IPS-15b (cell line): ENCODE data around the gene FGD5.

Experiments used
- H3K27me3 ChIP-seq: one replicate; pipeline ENCODE4 v1.6.1; 2013; ENCODE audit warnings: low read length; ENCODE audit not compliant: control insufficient read depth, insufficient read depth
- H3K36me3 ChIP-seq: one replicate; pipeline ENCODE4 v1.6.1; 2013; ENCODE audit warnings: low read length; ENCODE audit not compliant: control insufficient read depth, insufficient read depth
- H3K4me1 ChIP-seq: one replicate; pipeline ENCODE4 v1.6.1; 2013; ENCODE audit warnings: mild to moderate bottlenecking, low read length; ENCODE audit not compliant: control insufficient read depth, insufficient read depth
- H3K4me3 ChIP-seq: one replicate; pipeline ENCODE4 v1.5.1; 2013; ENCODE audit warnings: low read depth, low read length
- H3K9ac ChIP-seq: one replicate; pipeline ENCODE4 v1.6.1; 2013; ENCODE audit warnings: low read depth, mild to moderate bottlenecking, low read length
- H3K9me3 ChIP-seq: one replicate; pipeline ENCODE4 v1.6.1; 2013; ENCODE audit warnings: mild to moderate bottlenecking, low read length; ENCODE audit not compliant: control insufficient read depth, insufficient read depth

Gene FGD5

DNA sequence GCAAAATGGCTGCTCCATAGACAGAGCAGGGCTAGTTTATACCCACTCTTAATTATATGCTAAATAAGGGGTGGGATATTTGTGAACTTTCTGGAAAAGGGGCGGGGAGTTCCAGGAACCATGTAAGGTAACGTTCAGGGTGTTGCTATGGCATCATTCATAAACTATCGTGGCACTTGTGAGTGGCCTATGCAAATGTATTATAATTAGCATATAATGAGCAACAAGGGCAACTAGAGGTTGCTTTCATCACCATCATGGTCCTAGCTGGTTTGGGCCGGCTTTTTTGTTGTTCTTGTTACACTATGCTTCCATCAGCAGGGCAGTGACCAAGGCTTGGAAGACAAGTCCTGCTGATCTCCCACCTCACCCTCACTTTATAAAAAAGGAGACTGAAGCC lies 43.2 kb upstream of the FGD5 start:
- Histone ChIP-seq H3K27me3 (no peaks in the 10 kb centered on the region), H3K4me3 (no peak overlapping the region), H3K9me3 (no peaks in the 10 kb centered on the region), H3K9ac (no peak overlapping the region), H3K4me1 (peaks cover 15% of the 10 kb centered on the region), H3K36me3 (no peaks in the 10 kb centered on the region)

GRCh38 chr3:14779069-14779685 lies 39.6 kb upstream of the FGD5 start:
- no peak overlapping the region for H3K4me3 ChIP-seq
- no peak overlapping the region for H3K9ac ChIP-seq
- peaks cover 4% of the 10 kb centered on the region for H3K4me1 ChIP-seq
- H3K27me3 ChIP-seq: no peaks in the 10 kb centered on the region
- no peaks in the 10 kb centered on the region for H3K36me3 ChIP-seq
- H3K9me3 ChIP-seq: no peaks in the 10 kb centered on the region

DNA sequence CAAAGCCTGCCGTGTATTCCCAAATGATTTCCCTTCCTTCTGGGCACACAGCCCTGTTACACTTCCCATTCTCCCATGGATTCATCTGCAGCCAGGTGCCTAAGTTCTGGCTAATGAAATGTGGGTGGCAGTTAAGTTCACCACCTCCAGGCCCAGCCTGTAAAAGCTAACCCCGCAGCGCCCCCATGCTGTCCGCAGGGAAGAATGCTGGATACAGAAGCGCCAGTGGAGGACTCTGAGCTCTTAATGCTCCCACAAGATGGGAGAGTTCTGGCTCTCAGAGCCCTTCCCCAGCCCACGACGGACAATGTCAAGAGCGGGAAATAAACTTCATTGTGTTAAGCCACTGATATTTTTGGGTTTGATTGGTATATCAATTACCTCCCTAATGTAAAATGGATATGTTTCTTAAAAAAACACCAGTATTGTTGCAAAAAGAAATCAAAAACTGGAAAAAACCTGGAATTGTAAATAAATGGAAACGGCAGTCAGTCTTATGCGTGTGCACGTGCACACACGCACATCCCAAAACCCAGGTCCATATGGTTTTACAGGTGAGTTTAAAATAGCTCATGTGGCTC lies 37.7 kb upstream of the FGD5 start:
- H3K27me3 ChIP-seq: no peaks in the 10 kb centered on the region
- no peak overlapping the region for H3K4me3 ChIP-seq
- no peaks in the 10 kb centered on the region for H3K36me3 ChIP-seq
- H3K9me3 ChIP-seq: no peaks in the 10 kb centered on the region
- no peaks in the 10 kb centered on the region for H3K4me1 ChIP-seq
- no peak overlapping the region for H3K9ac ChIP-seq

DNA sequence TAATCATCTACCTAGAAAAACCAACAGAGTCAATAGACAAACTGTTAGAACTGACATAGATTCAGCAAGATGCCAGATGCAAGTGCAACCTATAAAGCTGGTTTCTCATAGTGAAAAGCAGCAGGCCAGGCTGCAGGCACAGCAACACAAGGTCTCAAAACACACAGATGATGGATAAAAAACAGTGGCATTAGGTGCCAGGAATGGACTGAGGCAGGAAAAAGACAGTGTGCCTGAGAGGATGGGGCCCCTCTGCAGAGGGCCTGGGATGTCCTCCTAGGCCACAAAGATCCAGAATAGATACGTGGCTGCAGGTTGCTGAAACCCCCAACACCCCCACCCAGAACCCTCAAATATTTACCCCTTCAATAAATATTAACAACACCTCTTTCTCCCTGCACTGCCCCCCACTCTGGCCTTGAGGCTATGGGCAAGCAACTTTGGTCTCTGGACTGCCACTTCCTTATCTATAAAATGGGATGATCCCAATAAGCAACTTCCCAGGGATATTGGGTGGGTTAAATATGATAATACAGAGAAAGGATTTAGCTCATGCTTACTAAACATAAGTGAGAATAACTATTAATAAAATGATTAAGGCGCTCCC lies 35.2 kb upstream of the FGD5 start:
- H3K36me3 ChIP-seq: no peaks in the 10 kb centered on the region
- no peaks in the 10 kb centered on the region for H3K4me1 ChIP-seq
- no peak overlapping the region for H3K4me3 ChIP-seq
- no peaks in the 10 kb centered on the region for H3K27me3 ChIP-seq
- H3K9ac ChIP-seq: no peak overlapping the region
- no peaks in the 10 kb centered on the region for H3K9me3 ChIP-seq

DNA sequence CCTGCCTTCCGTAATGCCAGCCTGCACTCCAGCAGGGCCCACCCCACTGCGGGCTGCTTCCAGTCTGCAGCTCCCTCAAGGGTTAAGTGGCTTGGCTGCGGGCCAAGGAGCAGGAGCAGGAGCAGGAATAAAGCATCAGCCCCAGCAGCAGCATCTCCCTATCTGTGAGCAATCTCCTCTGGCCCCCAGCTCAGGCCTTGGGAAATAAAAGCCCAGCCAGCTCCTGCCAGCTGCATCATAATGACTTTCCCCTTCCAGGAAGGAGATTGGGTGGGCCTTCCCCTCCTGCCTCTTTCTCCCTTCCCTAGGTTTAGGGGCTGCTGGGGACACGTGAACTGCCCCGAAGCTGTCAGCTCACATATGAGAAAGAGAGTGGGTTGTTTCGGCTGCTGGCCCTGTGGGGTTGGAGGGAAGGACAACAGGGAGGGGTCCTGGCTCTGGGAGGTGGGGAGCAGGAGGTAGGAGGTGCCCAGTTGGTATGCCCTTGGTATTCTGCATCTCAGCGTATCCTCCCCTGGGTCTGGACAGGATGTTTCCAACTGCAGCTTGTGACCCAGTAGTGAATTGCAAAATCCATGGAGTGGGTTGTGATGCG lies 34.6 kb upstream of the FGD5 start:
- Histone ChIP-seq H3K36me3 (no peaks in the 10 kb centered on the region), H3K4me3 (no peak overlapping the region), H3K9ac (no peak overlapping the region), H3K4me1 (no peaks in the 10 kb centered on the region), H3K27me3 (no peaks in the 10 kb centered on the region), H3K9me3 (no peaks in the 10 kb centered on the region)

GRCh38 chr3:14785207-14786155 lies 33.3 kb upstream of the FGD5 start:
- Histone ChIP-seq H3K9ac (no peak overlapping the region), H3K4me1 (no peaks in the 10 kb centered on the region), H3K27me3 (no peaks in the 10 kb centered on the region), H3K36me3 (no peaks in the 10 kb centered on the region), H3K4me3 (no peak overlapping the region), H3K9me3 (no peaks in the 10 kb centered on the region)

- Histone ChIP-seq H3K4me1 (no peaks in the 10 kb centered on the region), H3K36me3 (no peaks in the 10 kb centered on the region), H3K4me3 (no peak overlapping the region), H3K27me3 (no peaks in the 10 kb centered on the region), H3K9ac (no peak overlapping the region), H3K9me3 (no peaks in the 10 kb centered on the region)
These were observed 32.4 kb upstream of the FGD5 start for GRCh38 chr3:14786369-14786768.

DNA sequence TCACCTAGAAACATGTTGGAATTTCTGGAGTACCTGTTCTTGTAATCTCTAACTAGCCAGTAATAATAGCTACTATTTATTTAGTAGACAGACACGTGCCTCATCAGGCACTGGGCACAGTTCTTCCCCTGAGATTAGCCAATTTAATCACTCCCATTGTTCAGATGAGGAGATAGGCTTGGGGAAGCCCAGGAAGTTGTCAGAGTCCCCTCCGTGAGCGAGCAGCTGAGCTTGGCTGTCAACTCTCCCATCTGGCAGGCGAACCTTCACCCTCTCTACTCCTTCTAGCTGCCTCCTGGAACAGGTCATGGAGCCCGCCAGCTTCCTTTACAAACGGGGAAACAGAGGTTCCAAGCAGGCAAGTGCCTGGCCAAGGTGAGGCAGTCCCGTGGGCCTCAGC lies 31.1 kb upstream of the FGD5 start:
- no peaks in the 10 kb centered on the region for H3K4me1 ChIP-seq
- no peaks in the 10 kb centered on the region for H3K36me3 ChIP-seq
- H3K9me3 ChIP-seq: no peaks in the 10 kb centered on the region
- no peak overlapping the region for H3K9ac ChIP-seq
- H3K4me3 ChIP-seq: no peak overlapping the region
- no peaks in the 10 kb centered on the region for H3K27me3 ChIP-seq

- Histone ChIP-seq H3K9me3 (no peaks in the 10 kb centered on the region), H3K27me3 (no peaks in the 10 kb centered on the region), H3K4me3 (no peak overlapping the region), H3K36me3 (no peaks in the 10 kb centered on the region), H3K9ac (no peak overlapping the region), H3K4me1 (no peaks in the 10 kb centered on the region)
These were observed 30.1 kb upstream of the FGD5 start for GRCh38 chr3:14788644-14789043.

- H3K4me3 ChIP-seq: no peak overlapping the region
- no peak overlapping the region for H3K9ac ChIP-seq
- H3K36me3 ChIP-seq: no peaks in the 10 kb centered on the region
- no peaks in the 10 kb centered on the region for H3K4me1 ChIP-seq
- no peaks in the 10 kb centered on the region for H3K9me3 ChIP-seq
- no peaks in the 10 kb centered on the region for H3K27me3 ChIP-seq
These were observed 29.5 kb upstream of the FGD5 start for GRCh38 chr3:14789221-14789620.

- H3K9me3 ChIP-seq: no peaks in the 10 kb centered on the region
- H3K4me3 ChIP-seq: no peak overlapping the region
- no peaks in the 10 kb centered on the region for H3K27me3 ChIP-seq
- no peak overlapping the region for H3K9ac ChIP-seq
- no peaks in the 10 kb centered on the region for H3K36me3 ChIP-seq
- H3K4me1 ChIP-seq: no peaks in the 10 kb centered on the region
These were observed 29.0 kb upstream of the FGD5 start for GRCh38 chr3:14789640-14790285.
